HG03354 (cell line): Measurements from ENCODE around the gene MAP3K7CL.
"Not testable (repeated sequence)": the region's sequence is repeated elsewhere in the genome, so short reads cannot be mapped to it uniquely, and the experiment has no call there.

Experiments
- ATAC-seq: cut with Tn5 transposase; IDR thresholded peaks from one replicate; pipeline ENCODE4 v1.9.1; 2021; ENCODE audit warnings: mild to moderate bottlenecking; ENCODE audit not compliant: unreplicated experiment, poor library complexity, severe bottlenecking

Gene MAP3K7CL

GRCh38 chr21:29164323-29164942 is 34.0 kb downstream of the MAP3K7CL start:
- ATAC-seq = no peak

- ATAC-seq = no peak
Observed at GRCh38 chr21:29166323-29166722, 35.9 kb downstream of the MAP3K7CL start.

DNA sequence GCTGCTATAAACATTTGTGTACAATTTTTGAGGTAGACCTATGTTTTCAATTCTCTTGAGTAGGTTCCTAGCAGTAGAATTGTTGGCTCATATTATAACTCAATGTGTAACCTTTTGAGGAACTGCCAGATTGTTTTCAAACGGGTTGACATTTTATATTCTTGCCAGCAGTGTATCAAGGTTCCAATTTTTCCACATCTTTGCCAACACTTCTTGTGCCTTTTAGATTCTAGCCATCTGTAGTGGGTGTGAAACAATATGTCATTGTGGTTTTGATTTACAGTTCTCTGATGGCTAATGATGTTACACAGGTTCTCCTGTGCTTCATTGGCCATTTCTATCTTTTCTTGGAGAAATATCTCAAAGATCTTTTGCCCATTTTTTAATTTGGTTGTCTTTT is 36.4 kb downstream of the MAP3K7CL start:
- no peak for ATAC-seq

GRCh38 chr21:29167481-29167880 is 37.0 kb downstream of the MAP3K7CL start:
- ATAC-seq = not testable (repeated sequence)

DNA sequence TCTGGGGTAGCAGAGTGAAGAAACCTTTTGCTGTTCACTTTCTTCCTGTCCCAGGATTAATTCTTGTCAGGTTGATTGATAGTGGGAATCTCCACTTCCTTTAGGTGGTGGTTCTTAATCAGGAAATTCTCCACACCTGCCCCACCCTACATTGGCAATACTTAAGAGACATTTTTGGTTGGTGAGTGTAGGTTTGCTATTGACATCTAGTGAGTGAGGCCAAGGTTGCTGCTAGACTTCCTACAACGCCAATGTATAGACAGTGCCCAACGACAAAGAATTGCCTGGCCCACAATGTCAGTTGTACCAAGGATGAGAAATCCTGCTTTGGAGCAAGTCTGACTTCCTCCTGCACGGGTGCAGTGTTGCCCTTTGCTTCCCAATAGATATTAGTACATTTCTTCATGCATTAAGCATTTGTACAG is 38.5 kb downstream of the MAP3K7CL start:
- no peak for ATAC-seq

DNA sequence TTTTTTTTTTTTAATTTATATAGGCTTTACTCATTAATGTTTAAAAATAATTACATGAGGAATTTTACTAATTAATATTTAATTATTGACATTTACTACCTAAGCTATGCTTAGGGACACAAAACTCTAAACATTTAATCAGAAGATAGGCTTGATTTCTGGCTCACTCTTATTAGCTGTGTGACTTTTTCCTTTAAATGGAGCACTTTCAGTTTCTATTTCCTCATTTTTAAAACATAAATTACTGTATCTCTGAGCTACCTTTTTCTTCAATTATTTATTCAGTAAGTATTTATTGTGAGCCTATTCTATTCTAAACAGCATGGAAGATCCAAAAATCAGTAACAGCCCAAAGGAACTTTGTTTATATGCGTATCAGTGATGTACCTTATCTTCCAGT is 40.5 kb downstream of the MAP3K7CL start:
- ATAC-seq = no peak

- ATAC-seq = no peak
Observed at GRCh38 chr21:29172282-29172681, 41.8 kb downstream of the MAP3K7CL start.

DNA sequence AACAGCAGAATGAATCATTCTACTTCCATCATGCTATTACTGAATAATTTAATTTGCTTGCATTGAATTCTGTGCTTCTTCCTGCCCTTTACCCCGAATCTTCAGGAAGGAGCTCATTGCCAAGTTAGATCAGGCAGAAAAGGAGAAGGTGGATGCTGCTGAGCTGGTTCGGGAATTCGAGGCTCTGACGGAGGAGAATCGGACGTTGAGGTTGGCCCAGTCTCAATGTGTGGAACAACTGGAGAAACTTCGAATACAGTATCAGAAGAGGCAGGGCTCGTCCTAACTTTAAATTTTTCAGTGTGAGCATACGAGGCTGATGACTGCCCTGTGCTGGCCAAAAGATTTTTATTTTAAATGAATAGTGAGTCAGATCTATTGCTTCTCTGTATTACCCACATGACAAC is 44.2 kb downstream of the MAP3K7CL start:
- no peak for ATAC-seq

- no peak for ATAC-seq
Observed at GRCh38 chr21:29175408-29176134, 45.1 kb downstream of the MAP3K7CL start.

GRCh38 chr21:29176471-29177120 is 46.2 kb downstream of the MAP3K7CL start:
- no peak for ATAC-seq

- no peak for ATAC-seq
Observed at GRCh38 chr21:29177800-29178199, 47.4 kb downstream of the MAP3K7CL start.

GRCh38 chr21:29178926-29179325 is 48.5 kb downstream of the MAP3K7CL start:
- no peak for ATAC-seq

GRCh38 chr21:29179503-29179902 is 49.1 kb downstream of the MAP3K7CL start:
- ATAC-seq = no peak

DNA sequence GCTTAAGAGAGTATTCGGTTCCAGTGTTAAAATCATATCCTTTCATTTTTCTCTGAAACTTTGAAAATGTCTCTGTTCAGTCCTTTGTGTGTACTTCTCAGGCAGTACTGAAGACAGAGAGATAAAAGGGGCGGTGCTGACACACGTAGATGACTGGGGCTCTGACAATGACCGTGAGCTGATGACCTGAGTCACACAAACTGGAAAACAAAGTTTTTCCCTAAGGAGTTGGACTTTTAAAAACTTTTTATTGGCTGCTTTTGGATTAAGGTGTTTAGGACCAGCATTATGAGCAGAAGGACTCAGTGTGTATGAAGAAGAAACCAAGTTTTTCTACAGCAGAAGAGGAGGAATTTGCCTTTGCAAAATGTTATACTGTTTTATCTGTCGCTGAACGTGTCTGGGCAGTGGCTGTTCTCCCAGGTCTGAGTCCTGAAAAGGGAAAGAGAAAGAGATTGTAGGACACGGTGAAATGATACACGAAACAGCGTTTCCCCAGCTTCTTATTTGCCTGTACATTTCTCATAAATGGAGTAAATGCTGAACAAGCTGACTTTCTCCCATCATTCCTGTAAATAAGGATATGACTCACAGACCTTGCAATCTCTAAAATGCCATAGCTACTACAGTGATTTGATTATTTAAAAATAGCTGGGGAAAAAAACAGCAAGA is 51.5 kb downstream of the MAP3K7CL start:
- ATAC-seq = no peak

GRCh38 chr21:29182691-29183092 is 52.2 kb downstream of the MAP3K7CL start:
- ATAC-seq = no peak

- ATAC-seq = no peak
Observed at GRCh38 chr21:29184037-29184436, 53.6 kb downstream of the MAP3K7CL start.

- no peak for ATAC-seq
Observed at GRCh38 chr21:29185172-29185571, 54.7 kb downstream of the MAP3K7CL start.

DNA sequence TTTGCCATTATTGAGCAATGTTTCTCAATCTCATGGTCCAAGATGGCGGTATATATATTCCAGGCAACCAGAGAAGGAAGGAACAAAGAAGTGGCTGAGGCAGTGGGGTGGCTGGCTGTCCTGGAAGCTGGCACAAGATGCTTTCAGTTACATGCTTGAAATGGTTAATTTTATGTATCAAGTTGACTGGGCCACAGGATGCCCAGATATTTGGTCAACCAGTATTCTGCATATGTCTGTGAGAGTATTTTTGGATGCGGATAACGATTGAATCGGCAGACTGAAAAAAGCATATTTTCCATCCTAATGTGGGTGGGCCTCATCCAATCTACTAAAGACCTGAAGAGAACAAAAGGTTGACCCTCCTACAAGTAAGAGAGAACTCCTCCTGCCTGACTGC is 55.2 kb downstream of the MAP3K7CL start:
- ATAC-seq = no peak

DNA sequence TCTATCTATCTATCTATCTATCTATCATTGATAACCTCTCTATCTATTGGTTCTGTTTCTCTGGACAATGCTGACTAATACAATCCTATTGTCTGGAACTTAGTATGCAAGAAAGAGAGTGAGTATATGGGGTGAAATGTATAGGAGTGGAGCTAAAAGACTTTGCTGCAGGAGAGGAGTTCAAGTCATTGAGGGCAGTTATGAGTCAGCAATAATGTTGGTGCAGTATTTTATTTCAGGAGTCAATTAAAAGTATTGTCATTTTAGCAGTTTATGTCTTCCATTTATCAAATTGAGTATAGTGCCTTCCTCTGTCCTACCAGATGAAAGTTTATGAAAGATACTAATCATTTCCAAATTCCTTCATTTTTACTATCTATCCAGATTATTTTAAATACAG is 55.8 kb downstream of the MAP3K7CL start:
- ATAC-seq = no peak

GRCh38 chr21:29187944-29188343 is 57.5 kb downstream of the MAP3K7CL start:
- no peak for ATAC-seq

- no peak for ATAC-seq
Observed at GRCh38 chr21:29189353-29189752, 58.9 kb downstream of the MAP3K7CL start.
